ENCODE measurements around the gene CENPS. TPM values are rescaled to one million over a fixed set of nuclear protein-coding genes. Genes with fewer than 3 reads are reported as not detected.
"Not testable (repeated sequence)": the region's sequence is repeated elsewhere in the genome, so short reads cannot be mapped to it uniquely, and the experiment has no call there.

The CENPS gene
- total and polyA plus RNA-seq, 7 donors, result 2.2 to 31.4 (median 7.5) TPM

DNA sequence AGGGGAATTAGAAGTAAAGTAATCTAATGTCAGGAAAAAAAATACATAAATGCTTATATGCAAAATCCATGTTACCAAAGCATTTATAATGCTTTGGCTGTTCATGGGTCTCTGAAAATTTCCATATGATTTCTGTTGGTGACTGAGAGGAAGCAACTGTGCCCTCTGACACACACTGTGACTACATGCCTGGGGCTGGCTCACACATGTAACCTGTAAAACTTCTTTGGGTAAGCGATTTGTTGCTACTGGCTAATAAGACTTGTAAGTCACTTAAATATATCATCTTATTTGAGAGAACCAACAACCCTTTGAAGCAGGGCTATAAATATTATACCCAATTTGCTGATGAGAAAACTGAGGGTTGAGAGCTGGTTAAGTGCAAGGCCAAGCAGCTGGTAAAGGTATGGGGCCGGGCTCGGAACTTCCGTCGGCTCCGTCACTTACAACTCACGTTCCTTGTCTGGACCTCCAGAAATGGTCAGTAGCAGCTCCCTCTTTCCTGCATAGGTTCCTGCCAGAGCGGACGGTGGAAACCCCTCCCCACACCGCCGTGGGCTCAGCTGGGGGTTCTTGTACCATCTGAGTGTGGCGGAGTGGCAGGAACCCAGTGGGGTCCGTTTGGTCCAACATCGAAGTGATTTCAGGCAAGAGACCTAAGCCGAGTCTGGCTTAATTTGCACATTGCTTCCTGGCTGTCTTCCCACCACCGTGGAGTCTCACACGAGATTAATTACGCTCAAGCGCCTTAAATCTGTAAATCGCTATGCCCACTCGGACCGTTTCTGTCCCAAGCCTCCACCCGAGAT lies 41.4 kb downstream of the CENPS start:
- WGBS, 3 donors, result 8 to 10% (median 9%) methylated on average over 23 of the region's 23 CpGs
- Histone ChIP-seq H3K4me3 (peak overlapping the region; percentile 95), H3K36me3 (ENCODE audit: insufficient read depth in 1 of 2, low read depth in 1 of 2) (peaks cover 7 to 36% of the 10 kb centered on the region in 2 donors), H3K9me3 (no peaks in the 10 kb centered on the region), H3K27ac (peak overlapping the region; percentile 77), H3K27me3 (ENCODE audit: insufficient read depth in 3 of 3, low read length in 2 of 3) (no peaks in the 10 kb centered on the region), H3K4me1 (peaks cover 23% of the 10 kb centered on the region)
- ATAC-seq (no peak), DNase-seq (peak; percentile 16 to 51)
- intact Hi-C loops (cut with DNase I), result no loop called here
- TF ChIP-seq, protein P1, sequence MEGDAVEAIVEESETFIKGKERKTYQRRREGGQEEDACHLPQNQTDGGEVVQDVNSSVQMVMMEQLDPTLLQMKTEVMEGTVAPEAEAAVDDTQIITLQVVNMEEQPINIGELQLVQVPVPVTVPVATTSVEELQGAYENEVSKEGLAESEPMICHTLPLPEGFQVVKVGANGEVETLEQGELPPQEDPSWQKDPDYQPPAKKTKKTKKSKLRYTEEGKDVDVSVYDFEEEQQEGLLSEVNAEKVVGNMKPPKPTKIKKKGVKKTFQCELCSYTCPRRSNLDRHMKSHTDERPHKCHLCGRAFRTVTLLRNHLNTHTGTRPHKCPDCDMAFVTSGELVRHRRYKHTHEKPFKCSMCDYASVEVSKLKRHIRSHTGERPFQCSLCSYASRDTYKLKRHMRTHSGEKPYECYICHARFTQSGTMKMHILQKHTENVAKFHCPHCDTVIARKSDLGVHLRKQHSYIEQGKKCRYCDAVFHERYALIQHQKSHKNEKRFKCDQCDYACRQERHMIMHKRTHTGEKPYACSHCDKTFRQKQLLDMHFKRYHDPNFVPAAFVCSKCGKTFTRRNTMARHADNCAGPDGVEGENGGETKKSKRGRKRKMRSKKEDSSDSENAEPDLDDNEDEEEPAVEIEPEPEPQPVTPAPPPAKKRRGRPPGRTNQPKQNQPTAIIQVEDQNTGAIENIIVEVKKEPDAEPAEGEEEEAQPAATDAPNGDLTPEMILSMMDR (IDR thresholded peaks at IDR 0.05), result no peak

DNA sequence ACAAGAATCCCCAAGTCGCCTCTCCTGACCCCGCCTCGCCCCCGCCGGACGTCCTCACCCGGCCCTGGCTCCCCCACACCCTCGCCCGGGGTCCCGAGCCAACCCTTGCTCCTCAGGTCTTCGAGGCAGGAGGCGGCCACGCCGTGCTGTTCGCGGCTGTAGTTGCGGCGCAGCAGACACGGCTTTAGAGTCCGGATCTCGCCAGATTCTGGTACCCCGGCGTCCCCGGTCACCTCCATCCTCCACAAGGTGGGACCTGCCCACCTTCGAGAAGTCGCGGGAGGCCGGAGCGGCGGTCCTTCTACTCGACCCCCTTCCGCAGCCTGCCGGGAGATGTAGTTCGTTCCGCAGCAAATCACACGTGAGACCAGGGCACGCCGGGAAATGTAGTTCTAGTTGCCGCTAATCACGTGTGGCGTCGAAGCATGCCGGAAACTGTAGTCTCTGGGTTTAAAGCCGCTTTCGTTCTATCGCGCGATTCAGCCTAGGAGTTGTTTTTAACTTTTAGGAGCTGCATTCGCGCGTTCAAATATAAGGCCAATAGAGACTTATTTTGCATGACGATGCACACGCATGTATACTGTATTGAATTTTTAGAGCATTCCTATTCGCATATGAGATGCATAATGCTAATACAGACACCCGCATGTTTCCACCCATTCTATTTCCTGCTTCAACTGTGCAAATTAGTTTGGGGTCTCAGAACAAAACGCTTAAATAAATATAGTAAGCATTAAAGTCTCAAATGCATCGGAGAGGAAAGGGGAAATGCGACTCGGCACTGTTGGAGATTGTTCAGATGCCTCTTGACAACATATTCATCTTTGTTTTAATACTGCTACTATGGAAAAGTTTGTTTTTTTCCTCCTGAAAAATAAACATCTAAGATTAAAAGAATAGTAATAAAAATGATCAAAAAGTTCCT lies 42.2 kb downstream of the CENPS start, which contains the start of gene DFFA:
DFFA (minus strand) TSS at position 310 of the 925 bp plus-strand sequence; CDS start at position 239, 71 bp downstream.
- 2% methylated on average over 59 of the region's 59 CpGs for WGBS, 3 donors
- Histone ChIP-seq H3K27ac (peak within 1 kb of the TSS; percentile 77), H3K4me3 (peak within 1 kb of the TSS; percentile 95), H3K27me3 (ENCODE audit: insufficient read depth in 3 of 3, low read length in 2 of 3) (no peaks in the 10 kb centered on the region), H3K36me3 (ENCODE audit: insufficient read depth in 1 of 2, low read depth in 1 of 2) (peaks cover 7 to 27% of the 10 kb centered on the region in 2 donors), H3K9me3 (no peaks in the 10 kb centered on the region), H3K4me1 (peaks cover 23% of the 10 kb centered on the region)
- TF ChIP-seq, protein P1 (IDR thresholded peaks at IDR 0.05), result no peak
- DNase-seq (peak; percentile 93 to 95), ATAC-seq (peak; percentile 88 to 93 (median 92))
- intact Hi-C loops (cut with DNase I), result no loop called here

GRCh38 chr1:10473145-10473765 lies 43.0 kb downstream of the CENPS start:
- DNase-seq (no peak), ATAC-seq (no peak)
- H3K27me3 ChIP-seq (ENCODE audit: insufficient read depth in 3 of 3, low read length in 2 of 3), result no peaks in the 10 kb centered on the region
- peak overlapping the region; percentile 95 for H3K4me3 ChIP-seq
- 86 to 92% (median 91%) methylated on average over 23 of the region's 23 CpGs for WGBS, 3 donors
- TF ChIP-seq, protein P1 (IDR thresholded peaks at IDR 0.05), result no peak
- H3K4me1 ChIP-seq, result peaks cover 23% of the 10 kb centered on the region
- intact Hi-C loops (cut with DNase I), result no loop called here
- H3K9me3 ChIP-seq, result no peaks in the 10 kb centered on the region
- peak overlapping the region; percentile 77 for H3K27ac ChIP-seq
- H3K36me3 ChIP-seq (ENCODE audit: insufficient read depth in 1 of 2, low read depth in 1 of 2), result peaks cover 6 to 19% of the 10 kb centered on the region in 2 donors

- peaks cover 23% of the 10 kb centered on the region for H3K4me1 ChIP-seq
- H3K36me3 ChIP-seq (ENCODE audit: insufficient read depth in 1 of 2, low read depth in 1 of 2); H3K27me3 ChIP-seq (ENCODE audit: insufficient read depth in 3 of 3, low read length in 2 of 3); H3K9me3 ChIP-seq; ATAC-seq; DNase-seq; intact Hi-C loops (cut with DNase I): not testable (repeated sequence)
- peak overlapping the region; percentile 91 for H3K4me3 ChIP-seq
- 78 to 90% (median 88%) methylated on average over 10 of the region's 10 CpGs for WGBS, 3 donors
- H3K27ac ChIP-seq, result peak overlapping the region; percentile 86
Observed at GRCh38 chr1:10474309-10474612, 44.0 kb downstream of the CENPS start.
